Adipocyte (in vitro differentiated cells): ENCODE data around the gene RAB15.

ENCODE experiments used
- DNase-seq: peaks from one replicate; pipeline ENCODE4 v3.0.0-alpha.2; 2015; ENCODE audit warnings: low read depth
- H3K27me3 ChIP-seq: replicated peaks from 2 replicates; pipeline ENCODE4 v1.7.0; 2013; ENCODE audit warnings: mild to moderate bottlenecking, low read length, moderate library complexity; ENCODE audit not compliant: control insufficient read depth, insufficient read depth
- H3K36me3 ChIP-seq: 2 replicates; pipeline ENCODE4 v1.7.0; 2013; ENCODE audit warnings: low read length, mild to moderate bottlenecking, moderate library complexity; ENCODE audit not compliant: control insufficient read depth, insufficient read depth, severe bottlenecking
- H3K4me1 ChIP-seq: 2 replicates; pipeline ENCODE4 v1.7.0; 2013; ENCODE audit warnings: mild to moderate bottlenecking, low read length, moderate library complexity; ENCODE audit not compliant: control insufficient read depth, insufficient read depth
- H3K4me3 ChIP-seq: 2 replicates; pipeline ENCODE4 v1.7.0; 2013; ENCODE audit warnings: mild to moderate bottlenecking, low read length, moderate library complexity
- H3K9ac ChIP-seq: 2 replicates; pipeline ENCODE4 v1.7.0; 2013; ENCODE audit warnings: mild to moderate bottlenecking, low read length, moderate library complexity
- H3K9me3 ChIP-seq: 2 replicates; pipeline ENCODE4 v1.7.0; 2013; ENCODE audit warnings: mild to moderate bottlenecking, low read length, moderate library complexity; ENCODE audit not compliant: control insufficient read depth

RAB15 gene

DNA sequence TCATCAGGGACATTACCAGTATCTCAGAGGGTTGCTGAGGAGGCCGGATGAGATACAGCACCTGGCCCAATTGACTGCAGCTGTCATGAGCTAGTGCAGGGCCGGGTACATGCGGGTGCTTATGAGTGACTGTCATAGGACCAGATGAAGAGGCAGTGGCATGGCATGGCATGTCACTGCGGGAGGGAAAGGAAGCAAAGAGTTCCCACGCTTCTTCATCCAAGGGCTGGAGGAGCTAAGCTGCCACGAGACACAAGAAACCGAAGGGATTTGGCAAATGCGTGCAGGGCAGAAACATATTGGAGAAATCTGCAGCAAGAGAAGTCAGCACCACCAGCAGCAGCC, 18.9 kb downstream of the RAB15 start:
- no peaks in the 10 kb centered on the region for H3K36me3 ChIP-seq
- H3K9me3 ChIP-seq, result no peaks in the 10 kb centered on the region
- H3K9ac ChIP-seq, result no peak overlapping the region
- H3K4me3 ChIP-seq, result no peak overlapping the region
- no peaks in the 10 kb centered on the region for H3K27me3 ChIP-seq
- DNase-seq, result no peak
- H3K4me1 ChIP-seq, result no peaks in the 10 kb centered on the region

DNA sequence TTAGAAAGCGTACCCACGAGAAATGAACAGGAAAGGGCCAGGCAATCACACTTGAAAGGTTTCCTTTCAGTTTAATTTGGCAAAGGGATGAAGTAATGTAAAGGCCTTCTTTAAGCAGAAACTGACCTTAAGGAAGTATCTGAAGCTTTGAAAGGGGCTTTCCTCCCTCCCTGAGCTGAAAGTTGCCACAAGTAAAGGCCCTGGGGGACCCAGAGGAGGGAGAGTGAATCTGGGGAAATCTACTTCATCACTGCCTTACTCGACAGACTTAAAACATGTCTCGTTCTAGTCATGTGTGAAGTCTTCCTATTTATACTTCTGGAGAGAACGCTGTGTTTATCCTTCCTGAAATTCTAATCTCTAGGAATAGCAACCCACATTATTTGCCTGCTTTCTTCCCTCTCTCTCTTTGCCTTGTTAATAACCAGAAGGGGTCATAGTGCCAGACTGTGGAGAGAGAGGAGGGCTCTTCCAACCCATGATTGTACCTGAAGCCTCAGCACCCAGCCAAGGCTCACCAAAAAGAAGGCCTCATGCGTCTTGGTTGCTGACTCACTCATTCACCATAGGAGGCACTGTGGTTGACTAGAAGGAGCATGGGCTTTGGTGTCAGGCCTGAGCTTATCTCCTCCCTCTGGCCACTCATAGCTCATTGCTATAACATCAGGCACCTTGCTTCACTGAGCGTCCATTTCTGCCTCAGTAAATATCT, 19.4 kb downstream of the RAB15 start:
- no peaks in the 10 kb centered on the region for H3K36me3 ChIP-seq
- no peak for DNase-seq
- no peaks in the 10 kb centered on the region for H3K9me3 ChIP-seq
- no peaks in the 10 kb centered on the region for H3K4me1 ChIP-seq
- H3K27me3 ChIP-seq, result no peaks in the 10 kb centered on the region
- no peak overlapping the region for H3K4me3 ChIP-seq
- no peak overlapping the region for H3K9ac ChIP-seq

DNA sequence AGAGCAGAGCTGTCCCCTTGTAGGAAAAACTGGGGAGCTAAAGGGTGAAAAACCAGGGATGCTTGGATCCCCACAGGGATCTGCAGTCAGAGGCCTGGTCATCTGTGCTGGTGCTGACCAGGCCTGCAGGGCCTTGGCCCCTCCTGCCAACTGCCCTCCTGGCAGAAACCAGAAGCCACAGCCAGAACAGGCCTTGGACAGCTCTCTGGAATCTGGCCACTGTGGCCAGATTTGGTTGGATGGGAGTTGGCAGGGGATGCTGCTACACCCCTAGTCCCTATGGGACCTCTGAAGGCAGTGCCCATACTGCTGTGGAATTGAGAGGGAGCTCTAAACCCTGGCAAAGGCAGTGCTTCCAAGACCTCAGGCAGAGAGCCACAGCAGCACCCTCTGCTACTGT, 20.4 kb downstream of the RAB15 start:
- H3K36me3 ChIP-seq, result no peaks in the 10 kb centered on the region
- no peak for DNase-seq
- no peaks in the 10 kb centered on the region for H3K4me1 ChIP-seq
- H3K4me3 ChIP-seq, result no peak overlapping the region
- no peaks in the 10 kb centered on the region for H3K9me3 ChIP-seq
- H3K27me3 ChIP-seq, result no peaks in the 10 kb centered on the region
- H3K9ac ChIP-seq, result no peak overlapping the region

DNA sequence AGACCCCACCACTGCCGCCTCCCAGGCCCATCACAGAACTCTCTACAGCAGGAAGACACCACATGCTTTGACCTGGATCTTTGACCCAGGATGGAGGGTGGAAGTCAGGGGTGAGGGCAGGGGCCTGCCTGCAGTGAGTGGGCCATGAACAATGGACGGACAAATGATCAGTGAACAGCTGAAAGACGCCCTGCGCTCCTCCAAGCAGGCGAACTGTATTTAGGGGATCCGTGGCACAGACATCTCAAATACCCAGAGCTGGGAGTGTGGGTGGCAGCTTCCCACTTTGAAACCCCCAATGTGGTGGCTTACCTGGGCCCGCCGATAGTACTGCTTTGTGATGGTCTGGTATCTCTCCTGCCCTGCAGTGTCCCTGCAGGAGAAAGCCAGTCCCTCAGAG, 20.8 kb downstream of the RAB15 start:
- Histone ChIP-seq H3K4me1 (no peaks in the 10 kb centered on the region), H3K9me3 (no peaks in the 10 kb centered on the region), H3K4me3 (no peak overlapping the region), H3K27me3 (no peaks in the 10 kb centered on the region), H3K9ac (no peak overlapping the region), H3K36me3 (no peaks in the 10 kb centered on the region)
- DNase-seq, result no peak

DNA sequence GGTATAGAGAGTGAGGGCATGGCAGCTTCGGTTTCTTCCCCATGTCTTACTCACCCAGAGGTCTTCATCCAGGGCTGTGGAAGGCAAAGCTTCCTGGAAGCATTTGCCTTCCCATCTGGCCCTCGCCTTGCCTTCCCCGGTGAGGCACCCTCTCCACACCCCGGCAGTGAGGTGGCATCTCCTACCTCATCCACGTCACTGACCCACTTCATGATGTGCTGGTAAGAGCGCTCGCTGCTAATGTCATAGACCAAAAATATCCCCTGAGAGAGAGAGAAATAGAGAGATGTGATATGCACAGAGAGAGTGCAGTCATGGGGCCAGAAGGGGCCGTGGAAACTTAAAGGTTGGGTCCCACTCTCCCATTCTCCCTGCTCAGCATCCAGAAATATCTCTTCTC, 21.2 kb downstream of the RAB15 start:
- no peaks in the 10 kb centered on the region for H3K4me1 ChIP-seq
- H3K27me3 ChIP-seq, result no peaks in the 10 kb centered on the region
- H3K9me3 ChIP-seq, result no peaks in the 10 kb centered on the region
- DNase-seq, result no peak
- H3K4me3 ChIP-seq, result no peak overlapping the region
- no peak overlapping the region for H3K9ac ChIP-seq
- no peaks in the 10 kb centered on the region for H3K36me3 ChIP-seq

DNA sequence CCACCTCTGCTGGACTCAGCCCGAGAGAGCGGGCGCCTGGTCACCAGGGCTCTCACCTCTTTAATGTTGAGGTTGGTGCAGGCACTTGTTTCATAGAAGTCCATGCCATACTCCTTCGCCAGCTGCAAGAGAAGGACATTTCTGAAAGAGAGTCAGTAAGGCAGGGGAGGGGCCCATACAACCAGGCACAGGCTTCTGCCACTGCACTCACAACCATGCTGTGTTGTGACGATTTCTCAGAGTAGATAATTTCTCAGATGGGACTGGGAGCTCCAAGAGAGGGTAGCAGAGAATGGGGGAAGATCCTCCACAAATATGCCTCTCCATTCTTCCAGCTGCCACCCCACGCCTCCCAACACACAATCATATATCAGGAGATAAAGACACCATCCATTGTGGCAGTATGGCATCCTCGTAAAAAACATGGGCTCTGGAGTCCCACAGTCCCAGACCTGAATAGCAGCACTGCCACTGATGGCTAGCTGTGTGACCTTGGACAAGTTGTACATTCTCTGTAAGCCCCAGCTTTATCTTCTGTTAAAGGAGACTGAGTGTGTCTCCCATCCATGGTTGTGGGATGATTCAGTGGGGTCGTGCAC, 23.4 kb downstream of the RAB15 start:
- Histone ChIP-seq H3K27me3 (no peaks in the 10 kb centered on the region), H3K4me1 (no peaks in the 10 kb centered on the region), H3K36me3 (peaks cover 10% of the 10 kb centered on the region), H3K9me3 (no peaks in the 10 kb centered on the region), H3K4me3 (no peak overlapping the region), H3K9ac (no peak overlapping the region)
- no peak for DNase-seq

DNA sequence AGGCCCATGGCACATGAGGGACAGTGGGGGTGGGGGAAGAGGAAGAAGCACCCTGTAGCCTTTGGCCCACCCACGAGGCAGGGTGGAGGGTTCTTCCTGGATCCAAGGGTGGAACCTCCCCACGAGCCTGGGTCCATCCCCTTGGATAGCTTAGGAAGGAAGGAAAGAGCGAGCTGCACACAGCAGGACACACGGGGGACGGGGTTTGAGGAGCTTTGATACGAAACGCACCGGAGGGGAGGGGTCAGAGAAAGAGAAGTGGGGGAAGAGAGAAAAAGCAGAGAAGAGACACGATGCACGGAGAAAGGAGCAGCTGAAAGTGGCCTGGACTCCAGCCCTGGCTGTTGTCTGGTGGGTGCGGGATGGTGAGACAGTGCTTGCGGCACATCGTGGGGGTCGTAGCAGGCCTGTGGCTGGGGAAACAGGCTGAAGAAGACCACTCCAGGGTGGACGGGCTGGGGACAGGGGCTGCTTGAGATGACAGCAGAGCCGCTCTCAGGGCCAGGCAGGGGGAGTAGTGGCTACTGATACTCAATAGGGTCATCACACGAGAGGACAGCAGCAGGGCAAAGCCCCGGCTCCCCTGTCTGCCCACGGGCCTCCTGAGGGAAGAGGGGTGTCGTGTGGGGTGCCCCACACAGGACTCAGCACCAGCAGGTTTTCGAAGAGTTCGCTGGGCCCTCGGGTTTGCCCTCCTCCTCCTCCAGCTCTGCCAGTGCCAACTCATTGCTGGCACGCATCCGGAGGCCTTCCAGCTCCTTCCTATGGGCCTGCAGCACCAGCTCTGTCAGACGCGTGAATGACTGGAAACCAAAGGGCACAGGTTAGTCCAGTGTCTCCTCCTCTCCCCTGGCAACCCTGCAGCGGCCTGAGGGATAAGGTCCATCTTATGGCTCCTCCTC, 24.2 kb downstream of the RAB15 start:
- Histone ChIP-seq H3K27me3 (no peaks in the 10 kb centered on the region), H3K9ac (no peak overlapping the region), H3K4me3 (no peak overlapping the region), H3K36me3 (peaks cover 14% of the 10 kb centered on the region), H3K9me3 (no peaks in the 10 kb centered on the region), H3K4me1 (no peaks in the 10 kb centered on the region)
- DNase-seq, result no peak

DNA sequence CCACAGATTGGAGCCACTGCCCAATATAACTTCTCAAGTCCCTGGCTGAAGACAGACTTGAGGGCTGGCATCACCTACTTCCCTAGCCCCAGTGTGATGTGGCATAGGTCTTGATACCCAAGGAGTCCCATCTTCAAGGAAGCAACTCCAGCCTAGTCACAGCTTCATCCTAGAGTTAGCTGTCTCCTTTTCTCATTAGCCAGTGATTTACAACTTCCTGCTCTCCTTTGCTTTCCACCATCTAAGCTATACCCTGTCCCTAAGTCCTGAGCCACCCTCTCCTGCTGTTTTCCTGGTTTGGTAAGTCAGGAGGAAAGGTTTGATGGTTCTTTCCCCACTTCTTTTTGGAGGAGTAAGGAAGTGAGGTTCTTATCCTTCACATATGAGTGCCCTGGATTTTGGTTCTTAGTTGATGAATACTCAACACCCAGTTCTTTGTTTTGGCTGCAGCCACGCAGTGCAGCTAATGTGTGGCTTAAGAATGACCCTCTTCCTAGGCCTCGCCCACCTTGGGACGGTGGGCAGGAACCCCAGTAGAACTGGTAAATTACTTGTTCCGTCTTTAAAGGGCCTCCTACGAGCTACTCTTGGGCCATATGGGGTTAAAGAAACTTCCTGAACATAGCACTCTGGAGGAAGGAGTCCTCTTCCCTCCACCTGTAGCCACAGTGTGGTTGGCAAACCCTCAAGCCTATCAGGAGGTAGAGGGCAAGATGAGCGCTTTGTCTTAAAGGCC, 25.7 kb downstream of the RAB15 start:
- Histone ChIP-seq H3K27me3 (no peaks in the 10 kb centered on the region), H3K36me3 (peaks cover 23% of the 10 kb centered on the region), H3K9ac (no peak overlapping the region), H3K4me1 (no peaks in the 10 kb centered on the region), H3K9me3 (no peaks in the 10 kb centered on the region), H3K4me3 (no peak overlapping the region)
- no peak for DNase-seq

DNA sequence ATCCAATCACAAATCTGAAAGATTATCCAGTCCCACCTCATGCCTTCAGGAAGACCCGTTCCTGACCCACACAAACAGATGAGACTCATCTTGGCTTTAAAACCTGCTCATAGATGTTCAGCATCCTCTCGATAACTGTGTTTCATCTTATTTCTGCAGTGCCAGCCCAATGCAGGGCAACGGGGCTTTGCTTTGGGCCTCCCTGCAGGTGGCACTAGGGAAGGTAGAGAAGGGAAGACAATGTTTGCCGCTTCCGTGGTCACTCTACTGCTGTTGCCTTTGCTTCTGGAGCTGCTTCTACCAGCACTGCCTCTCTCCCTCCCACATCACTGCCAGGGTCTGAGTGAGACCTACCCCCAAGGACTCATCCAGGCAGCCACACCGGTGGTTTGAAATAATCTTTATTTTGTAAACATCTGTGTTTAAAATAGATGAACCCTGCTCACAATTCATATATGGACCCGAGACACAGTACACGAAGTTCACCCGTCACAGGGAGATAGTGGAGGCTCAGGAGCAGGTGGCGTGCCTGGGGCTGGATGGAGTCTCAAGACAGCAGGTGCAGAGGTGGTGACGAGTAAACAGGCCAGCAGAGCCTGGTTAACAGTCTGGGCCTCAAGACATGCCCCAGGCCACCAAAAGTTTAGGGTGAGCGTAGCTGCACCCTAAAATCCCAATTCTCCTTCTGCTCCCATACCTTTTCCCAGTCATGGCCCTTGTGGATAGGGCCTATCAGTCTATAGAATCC, 26.5 kb downstream of the RAB15 start:
- DNase-seq, result no peak
- Histone ChIP-seq H3K4me1 (no peaks in the 10 kb centered on the region), H3K36me3 (peaks cover 23% of the 10 kb centered on the region)

DNA sequence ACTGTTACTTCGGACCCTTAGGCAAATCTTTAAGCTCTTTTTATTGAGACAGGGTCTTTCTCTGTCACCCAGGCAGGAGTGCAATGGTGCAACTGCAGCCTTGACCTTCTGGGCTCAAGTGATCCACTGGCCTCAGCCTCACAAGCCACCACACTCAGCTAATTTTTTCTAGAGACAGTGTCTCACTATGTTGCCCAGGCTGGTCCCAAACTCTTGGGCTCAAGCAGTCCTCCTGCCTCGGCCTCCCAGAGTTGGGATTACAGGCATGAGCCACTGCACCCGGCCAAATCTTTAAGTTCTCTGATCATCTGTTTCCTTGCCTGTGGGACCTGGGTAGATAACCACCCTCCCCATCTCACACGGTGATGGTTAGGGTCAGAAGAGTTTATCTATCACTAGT, 27.3 kb downstream of the RAB15 start:
- Histone ChIP-seq H3K4me3 (no peak overlapping the region), H3K4me1 (no peaks in the 10 kb centered on the region), H3K9ac (no peak overlapping the region), H3K27me3 (no peaks in the 10 kb centered on the region), H3K9me3 (no peaks in the 10 kb centered on the region), H3K36me3 (peaks cover 28% of the 10 kb centered on the region)
- DNase-seq, result no peak

More for the DNA sequence above, 26.5 kb downstream of the RAB15 start:
- Histone ChIP-seq H3K9me3 (no peaks in the 10 kb centered on the region), H3K9ac (no peak overlapping the region), H3K4me3 (no peak overlapping the region), H3K27me3 (no peaks in the 10 kb centered on the region)
